HS-27A (cell line): ENCODE data around the gene RPL13A.

Experiments used
- DNase-seq: peaks from one replicate; pipeline ENCODE4 v3.0.0-alpha.2; 2012; ENCODE audit warnings: low read depth, missing footprints

RPL13A gene

DNA sequence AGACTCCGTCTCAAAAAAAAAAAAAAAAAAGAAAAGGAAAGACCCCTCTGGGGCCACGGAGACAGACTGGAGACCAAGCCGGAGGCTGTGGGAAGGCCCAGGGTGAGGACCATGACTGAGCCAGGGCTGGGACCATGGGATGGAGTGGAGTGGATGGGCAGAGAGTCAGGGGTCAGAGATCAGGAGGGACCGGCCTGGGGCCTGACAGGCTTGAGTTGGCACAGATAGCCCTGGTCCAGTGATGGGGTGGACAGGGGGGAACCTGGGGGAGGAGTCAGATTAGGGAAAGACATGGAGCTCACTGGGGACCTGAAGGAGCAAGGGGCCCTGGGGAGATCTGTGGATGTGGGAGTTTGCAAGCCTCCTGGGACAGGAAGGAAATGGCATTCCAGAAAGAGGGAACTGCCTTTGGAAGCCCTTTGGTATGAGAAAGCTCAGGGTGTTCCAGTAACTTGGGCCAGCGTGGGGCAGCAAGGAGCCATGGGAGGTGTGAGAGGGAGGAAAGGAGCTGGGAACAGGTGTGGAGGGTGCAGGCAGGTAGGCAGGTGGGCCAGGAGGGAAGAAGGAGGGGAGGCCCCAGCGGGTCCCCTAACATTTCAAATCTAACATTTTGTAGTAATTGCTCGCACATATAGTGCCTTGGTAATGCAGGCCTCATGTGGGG, 6.3 kb upstream of the RPL13A start:
- no peak for DNase-seq

DNA sequence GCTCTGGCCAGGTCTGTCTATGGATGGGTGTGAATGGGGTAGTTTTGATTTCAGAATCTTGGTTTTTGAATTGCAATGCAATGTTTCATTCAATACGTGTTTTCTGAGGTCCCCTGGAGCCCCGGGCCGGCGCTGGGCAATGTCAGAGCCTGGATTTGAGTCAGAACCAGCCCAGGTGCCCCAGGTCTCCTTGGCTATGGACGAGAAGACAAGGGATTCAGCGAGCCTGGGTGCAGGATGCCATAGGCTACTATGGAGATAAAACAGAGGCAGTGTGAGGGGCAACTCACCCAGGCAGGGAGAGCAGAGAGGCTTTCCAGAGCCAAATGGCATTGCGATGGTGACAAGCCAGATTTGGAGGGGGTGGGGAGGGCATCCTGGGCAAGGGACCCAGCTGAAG, 1.2 kb upstream of the RPL13A start:
- no peak for DNase-seq

DNA sequence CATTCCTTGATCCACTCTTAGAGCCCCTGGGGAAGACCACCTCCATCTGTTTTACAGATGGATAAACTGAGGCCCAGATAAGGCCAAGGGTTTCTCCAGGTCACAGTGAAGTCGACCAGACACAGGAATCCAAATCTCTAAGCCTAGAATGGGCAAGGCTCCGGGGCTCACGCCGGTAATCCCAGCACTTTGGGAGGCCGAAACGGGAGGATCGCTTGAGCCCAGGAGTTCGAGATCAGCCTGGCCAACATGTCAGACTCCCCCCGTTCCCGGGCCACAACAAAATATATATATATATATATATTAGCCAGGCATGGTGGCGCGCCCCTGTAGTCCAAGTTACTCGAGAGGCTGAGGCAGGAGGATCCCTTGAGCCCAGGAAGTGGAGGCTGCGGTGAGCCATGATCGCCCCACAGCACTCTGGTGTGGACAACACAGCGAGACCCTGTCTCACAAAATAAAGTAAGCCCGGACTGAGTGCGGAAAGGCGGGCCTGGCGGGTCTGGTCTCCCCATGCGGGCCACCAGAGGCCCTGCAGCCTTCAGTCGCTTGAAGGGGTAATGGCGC, 615 bp upstream of the RPL13A start:
- DNase-seq = no peak

DNA sequence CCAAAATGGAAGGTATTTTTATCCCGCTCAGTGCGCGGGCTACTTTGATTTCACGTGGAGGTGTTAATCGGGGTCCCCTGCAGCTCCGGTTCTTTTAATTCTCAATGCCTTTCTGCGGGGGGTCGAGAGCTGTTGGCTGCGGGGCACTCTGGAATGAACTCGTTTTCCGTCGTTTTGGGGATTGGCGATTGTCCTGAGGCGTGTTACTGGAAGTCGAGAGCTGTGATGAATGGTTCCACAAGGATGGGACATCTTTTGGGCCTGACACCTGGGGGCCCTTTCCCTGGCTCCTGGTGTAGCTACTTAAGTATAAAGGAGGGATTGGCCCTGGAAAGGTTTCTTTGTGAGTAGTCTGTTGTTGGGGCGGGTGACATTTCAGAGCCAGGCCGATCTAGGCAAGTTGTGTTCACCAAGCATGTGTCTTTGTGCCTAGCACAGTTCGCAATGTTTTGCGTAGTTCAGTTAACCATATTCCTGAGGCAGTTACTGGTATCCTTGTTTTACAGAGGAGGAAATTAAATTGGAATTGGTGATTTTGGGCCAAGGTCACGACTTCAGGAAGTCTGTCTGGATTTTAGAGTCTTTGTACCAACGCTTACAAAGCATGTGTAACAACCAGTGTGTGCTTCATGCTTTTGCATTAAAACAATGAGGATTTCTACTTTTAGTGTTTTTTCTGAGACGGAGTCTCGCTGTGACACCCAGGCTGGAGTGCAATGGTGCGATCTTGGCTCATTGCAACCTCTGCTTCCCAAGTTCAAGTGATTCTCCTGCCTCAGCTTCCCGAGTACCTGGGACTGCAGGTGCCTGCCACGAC, 846 bp downstream of the RPL13A start:
- DNase-seq = no peak

DNA sequence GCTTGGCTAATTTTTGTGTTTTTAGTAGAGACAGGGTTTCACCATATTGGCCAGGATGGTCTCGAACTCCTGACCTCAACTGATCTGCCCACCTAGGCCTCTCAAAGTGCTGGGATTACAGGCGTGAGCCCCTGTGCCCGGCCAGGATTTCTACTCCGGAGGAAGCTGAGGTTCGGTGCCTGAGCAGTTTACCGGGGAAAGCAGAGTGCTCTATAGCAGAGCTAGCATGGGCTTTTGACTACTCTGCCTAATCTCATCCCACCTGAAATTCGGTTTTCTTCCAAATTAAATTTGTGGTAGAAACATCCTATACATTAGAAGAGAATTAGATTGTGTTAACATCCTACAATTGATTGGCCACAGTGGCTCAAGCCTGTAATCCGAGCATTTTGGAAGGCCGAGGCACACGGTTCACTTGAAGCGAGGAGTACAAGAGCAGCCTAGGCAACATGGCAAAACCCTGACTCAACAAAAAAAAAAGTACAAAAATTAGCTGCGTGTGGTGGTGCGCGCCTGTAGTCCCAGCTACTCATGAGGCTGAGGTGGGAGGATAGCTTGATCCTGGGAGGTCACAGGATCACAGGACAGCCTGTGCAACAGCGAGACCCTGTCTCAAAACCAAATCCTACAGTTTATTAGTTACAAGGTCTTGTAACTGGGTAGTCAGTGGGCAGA, 1.6 kb downstream of the RPL13A start:
- DNase-seq = no peak

DNA sequence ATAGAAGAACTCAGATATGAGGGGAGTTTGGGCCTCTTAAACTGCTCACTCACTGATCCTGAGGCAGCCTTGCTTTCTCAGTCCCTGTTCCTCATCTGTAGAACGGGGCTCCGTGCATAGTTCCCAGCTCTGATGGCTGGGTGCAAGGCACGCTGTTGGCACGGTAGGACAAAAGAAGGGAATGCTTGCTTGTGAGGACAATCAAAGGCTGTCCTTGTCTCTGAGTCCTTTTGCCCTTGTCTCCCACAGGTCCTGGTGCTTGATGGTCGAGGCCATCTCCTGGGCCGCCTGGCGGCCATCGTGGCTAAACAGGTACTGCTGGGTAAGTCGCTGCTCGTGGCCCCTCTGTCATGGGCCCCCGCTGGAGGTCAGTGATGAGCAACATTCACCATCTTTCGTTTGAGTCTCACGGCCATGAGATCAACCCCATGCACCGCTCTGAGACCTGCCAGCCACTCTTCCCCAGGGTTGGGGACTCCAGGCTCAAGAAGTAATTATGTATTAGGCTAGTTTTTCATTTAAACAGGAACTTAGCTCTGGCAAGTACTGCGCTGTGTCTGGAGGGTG, 2.3 kb downstream of the RPL13A start:
- no peak for DNase-seq

DNA sequence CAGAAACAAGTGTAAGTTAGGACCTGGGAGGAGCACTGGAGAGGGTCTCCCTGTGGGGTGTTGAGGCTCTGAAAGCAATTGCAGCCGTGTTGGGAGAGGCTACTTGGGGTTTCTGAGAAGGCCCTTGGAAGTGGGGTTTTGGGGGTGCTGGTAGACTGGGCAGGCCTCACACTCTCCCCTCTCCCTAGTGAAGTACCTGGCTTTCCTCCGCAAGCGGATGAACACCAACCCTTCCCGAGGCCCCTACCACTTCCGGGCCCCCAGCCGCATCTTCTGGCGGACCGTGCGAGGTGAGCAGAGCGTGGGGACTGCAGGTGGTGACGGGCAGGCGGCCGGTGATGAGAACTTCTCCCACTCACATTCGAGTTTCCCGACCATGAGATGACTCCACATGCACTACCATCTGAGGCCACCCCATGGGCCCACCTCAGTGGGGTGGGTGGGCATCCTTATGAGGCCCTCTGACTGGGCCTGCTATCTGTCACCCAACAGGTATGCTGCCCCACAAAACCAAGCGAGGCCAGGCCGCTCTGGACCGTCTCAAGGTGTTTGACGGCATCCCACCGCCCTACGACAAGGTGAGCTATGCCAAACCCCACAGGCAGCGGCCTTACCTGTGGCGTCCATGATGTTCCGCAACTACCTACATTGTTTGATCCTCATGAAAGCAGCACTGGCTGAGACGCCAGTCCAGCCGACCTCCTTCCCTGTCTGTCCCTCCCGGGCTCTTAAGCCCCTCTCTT, 3.0 kb downstream of the RPL13A start:
- DNase-seq = no peak

DNA sequence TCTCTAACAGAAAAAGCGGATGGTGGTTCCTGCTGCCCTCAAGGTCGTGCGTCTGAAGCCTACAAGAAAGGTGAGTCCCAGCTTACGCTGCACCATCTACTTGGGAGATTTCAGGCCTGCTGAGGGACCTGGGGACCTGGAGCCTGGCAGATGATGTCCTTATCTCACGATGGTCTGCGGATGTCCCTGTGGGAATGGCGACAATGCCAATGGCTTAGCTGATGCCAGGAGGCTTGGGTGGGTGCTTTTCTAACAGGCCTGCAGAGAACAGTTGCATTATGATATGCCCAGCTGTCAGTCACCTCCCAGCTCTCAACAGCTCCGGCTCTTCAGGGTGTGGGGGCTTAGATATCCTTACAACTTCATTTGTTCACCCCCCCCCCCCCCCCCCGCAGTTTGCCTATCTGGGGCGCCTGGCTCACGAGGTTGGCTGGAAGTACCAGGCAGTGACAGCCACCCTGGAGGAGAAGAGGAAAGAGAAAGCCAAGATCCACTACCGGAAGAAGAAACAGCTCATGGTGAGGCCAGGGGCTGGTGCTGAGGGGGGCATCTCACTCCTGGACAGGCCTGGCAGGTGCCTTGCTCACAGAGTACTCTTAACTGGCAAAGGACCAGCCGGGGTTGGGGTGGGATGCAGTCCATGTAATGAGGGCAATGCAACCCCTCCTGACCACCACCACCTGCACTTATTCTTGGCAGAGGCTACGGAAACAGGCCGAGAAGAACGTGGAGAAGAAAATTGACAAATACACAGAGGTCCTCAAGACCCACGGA, 3.8 kb downstream of the RPL13A start:
- DNase-seq = no peak

DNA sequence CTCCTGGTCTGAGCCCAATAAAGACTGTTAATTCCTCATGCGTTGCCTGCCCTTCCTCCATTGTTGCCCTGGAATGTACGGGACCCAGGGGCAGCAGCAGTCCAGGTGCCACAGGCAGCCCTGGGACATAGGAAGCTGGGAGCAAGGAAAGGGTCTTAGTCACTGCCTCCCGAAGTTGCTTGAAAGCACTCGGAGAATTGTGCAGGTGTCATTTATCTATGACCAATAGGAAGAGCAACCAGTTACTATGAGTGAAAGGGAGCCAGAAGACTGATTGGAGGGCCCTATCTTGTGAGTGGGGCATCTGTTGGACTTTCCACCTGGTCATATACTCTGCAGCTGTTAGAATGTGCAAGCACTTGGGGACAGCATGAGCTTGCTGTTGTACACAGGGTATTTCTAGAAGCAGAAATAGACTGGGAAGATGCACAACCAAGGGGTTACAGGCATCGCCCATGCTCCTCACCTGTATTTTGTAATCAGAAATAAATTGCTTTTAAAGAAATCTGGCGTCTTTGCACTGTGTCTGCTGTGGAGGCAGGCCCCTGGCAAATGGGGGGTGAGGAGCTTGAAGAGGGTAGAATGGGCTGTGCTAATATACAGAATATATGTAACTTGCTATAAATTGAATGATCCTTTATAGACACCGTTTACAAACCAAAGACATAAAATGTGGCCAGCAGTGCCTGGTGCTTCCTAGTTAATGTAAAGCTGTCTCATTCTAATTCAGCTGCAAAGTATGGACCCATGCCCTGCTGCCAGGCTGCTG, 4.6 kb downstream of the RPL13A start:
- DNase-seq = no peak

DNA sequence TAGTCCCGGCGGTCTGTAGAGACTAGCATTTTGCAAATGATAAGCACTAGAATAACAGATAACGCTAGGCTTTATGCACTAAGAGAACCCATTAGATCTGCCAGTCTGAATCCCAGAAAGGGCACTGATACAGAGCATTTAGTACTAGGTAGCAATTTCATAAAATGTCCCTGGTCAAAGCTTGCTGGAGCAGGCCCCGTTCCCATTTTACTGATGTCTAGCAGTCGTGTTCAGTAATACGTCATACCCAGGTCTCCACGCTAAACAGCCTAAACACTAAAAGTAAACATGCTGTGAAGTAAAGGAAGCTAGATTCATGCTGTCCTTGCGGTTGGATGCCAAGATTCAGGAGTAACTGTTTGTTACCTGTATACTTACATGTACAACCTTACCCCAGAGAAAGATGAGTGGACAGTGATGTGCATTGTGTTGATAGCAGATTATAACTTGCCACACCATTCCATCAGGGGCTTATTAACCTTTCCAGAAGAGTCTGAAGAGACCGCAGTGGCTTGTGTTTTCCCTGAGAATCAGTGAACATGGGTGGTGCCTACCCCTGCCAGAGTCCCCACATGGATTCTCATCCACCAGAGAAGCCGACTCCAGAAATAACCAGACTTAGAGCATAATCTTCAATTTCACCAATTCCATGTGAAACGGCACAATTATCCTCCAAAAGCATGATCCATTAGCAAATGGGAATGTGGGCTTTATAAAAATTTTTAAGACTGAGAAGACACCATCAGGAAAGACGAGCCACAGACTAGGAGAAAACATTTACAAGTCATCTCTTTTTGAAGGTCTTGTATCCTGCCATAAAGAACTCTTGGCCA, 5.4 kb downstream of the RPL13A start:
- DNase-seq = no peak

DNA sequence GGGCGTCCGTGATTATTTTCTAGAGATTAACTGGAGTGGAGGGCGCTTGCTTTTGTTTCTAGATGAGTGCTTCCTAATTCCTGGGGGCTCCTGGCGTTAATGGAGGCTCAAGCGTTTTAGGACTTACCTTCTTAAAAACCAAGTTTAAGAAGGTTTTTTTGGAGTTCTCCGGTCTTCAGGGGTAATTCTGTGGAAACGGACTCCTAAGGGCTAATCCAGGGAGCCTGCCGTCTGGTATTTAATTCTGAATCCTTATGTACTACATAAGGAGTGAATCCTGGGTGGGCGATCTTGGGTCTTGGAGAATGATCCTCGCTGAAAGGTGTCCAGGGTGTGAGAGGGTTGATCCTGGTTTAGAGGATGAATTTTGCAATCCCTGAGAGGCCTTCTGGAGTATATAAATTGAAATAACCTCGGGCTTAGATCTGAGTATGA, 9.2 kb downstream of the RPL13A start:
- no peak for DNase-seq

DNA sequence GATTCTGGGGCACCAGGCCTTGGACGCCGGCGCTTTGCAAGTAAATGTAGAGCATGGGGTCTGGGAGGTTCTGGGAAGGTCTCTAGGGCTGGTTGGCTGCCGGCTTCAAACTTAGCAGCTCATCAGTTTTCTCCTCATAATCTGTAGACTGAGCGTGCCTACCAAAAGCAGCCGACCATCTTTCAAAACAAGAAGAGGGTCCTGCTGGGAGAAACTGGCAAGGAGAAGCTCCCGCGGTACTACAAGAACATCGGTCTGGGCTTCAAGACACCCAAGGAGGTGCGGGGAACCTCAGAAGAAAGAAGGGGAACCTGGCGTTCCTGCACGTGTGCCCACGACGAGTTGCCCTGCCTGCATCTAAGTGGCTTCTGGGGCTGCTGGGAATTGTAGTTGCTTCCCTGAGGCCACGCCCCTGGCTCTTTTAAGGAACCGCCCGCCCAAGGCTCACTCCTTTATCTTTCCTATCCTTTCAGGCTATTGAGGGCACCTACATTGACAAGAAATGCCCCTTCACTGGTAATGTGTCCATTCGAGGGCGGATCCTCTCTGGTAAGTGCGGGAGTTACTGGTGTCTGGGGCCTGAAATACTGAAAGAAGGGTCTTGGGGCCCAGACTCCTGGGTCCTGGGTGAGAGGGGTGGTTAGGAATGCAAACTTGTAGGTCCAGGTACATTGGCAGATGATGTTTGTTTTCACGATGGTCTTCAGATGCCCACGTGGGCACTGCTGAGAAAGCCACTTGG, 9.8 kb downstream of the RPL13A start:
- DNase-seq = no peak

DNA sequence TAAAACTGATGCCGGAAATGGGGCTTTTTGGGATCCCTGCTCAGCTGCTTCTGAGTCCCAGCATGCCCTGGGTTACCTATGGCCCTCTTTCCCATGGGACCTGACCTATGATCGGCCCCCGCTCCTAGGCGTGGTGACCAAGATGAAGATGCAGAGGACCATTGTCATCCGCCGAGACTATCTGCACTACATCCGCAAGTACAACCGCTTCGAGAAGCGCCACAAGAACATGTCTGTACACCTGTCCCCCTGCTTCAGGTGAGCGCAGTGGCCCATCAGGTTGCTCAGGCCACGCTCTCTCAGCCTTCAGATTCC, 10.3 kb downstream of the RPL13A start:
- no peak for DNase-seq

DNA sequence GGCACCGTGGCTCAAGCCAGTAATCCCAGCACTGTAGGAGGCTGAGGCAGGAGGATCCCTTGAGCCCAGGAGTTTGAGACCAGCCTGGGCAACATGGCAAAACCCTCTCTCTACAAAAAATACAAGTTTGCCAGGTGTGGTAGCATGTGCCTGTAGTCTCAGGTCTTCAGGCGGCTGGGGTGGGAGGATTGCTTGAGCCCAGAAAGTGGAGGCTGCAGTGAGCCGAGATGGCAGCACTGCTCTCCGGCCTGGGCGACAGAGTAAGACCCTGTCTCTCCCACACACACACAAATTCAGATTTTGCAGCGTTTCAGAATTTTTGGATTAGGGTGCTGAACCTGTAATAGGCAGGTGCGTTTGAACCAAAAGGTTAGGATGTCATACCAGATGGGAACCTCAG, 11.1 kb downstream of the RPL13A start:
- no peak for DNase-seq

DNA sequence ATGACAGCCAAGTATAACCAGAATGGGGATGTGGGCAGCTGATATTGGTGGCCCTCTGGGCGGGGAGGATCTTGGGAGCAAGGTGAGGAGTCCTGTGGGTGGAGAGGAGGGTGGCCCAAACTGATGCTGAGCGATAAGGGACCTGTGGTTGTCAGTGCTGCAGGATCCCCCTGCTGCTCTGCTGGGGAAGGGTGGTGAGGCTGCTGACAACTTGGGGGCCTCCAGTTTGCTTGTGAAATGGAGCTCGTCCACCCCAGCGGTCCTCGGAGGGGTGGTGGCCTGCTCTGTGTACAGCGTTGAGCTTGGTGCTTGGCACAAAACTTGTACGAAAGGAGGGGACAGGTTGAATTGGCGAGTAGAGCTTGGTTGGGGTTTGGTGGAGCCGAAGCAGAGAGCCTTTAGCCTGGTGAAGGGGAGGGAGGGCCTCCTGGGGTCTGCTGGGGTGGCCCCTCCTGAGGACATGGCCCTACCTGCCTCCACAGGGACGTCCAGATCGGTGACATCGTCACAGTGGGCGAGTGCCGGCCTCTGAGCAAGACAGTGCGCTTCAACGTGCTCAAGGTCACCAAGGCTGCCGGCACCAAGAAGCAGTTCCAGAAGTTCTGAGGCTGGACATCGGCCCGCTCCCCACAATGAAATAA, 11.7 kb downstream of the RPL13A start:
- DNase-seq = no peak

DNA sequence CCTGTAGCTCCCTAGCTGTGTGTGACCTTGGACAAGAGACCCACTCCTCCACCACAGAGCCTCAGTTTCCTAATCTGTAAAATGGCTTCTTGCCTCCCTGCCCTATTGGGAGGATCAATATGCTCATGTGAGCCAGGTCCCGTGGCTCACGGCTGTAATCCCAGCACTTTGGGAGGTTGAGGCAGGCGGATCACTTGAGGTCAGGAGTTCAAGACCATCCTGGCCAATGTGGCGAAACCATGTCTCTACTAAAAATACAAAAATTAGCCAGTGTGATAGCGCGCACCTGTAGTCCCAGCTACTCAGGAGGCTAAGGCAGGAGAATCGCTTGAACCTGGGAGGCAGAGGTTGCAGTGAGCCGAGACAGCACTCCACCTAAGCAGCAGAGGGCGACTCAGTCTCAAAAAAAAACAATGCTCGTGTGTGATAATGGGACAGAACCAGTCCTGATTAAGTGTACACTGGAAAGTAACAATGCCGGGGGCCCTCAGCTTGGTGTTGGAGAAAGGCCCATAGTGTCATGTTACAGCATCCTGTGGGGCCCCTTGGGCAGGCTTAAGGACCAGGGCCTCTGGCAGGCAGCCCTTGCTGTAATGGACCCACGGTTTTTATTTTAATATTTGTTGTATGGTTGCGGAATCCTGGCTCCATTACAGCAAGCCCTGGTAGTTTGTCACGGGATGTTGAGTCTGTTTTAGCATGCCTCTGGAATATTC, 15.6 kb downstream of the RPL13A start:
- DNase-seq = no peak

DNA sequence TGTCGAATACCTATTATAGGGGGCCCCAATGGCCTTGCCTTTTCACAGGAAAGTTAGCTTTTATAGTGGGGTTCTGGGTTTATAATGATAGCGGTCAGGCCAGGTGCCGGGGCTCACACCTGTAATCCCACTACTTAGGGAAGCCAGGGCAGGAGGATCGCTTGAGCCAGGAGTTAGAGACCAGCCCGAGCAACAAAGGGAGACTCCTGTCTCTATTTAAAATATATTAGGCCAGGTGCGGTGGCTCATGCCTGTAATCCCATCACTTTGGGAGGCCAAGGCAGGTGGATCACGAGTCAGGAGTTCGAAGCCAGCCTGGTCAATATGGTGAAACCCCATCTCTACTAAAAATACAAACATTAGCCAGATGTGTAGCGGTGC, 16.2 kb downstream of the RPL13A start:
- DNase-seq = no peak
